ENCODE data around the gene SMOC2. TPM values are rescaled to one million over a fixed set of nuclear protein-coding genes. Genes with fewer than 3 reads are reported as not detected.
"Not testable (repeated sequence)": the region's sequence is repeated elsewhere in the genome, so short reads cannot be mapped to it uniquely, and the experiment has no call there.

The SMOC2 gene
- total RNA-seq, 6 experiments from 2014 or later: 0.42 to 3.5 (median 1.2) TPM

- no peaks in the 10 kb centered on the region for H3K36me3 ChIP-seq
- WGBS (ENCODE audit: insufficient coverage, low coverage, low lambda C conversion rate, missing lambda C conversion rate): 44% methylated on average over 11 of the region's 14 CpGs
- H3K27me3 ChIP-seq: no peaks in the 10 kb centered on the region
- H3K4me1 ChIP-seq: no peaks in the 10 kb centered on the region
- intact Hi-C loops (cut with DNase I): no loop called here
- ATAC-seq (no peak), DNase-seq (peak in 1 of 3 donors; percentile 8)
- no peaks in the 10 kb centered on the region for H3K9me3 ChIP-seq
- TF ChIP-seq POLR2A (IDR thresholded peaks at IDR 0.05): no peak
- TF ChIP-seq, protein P1, sequence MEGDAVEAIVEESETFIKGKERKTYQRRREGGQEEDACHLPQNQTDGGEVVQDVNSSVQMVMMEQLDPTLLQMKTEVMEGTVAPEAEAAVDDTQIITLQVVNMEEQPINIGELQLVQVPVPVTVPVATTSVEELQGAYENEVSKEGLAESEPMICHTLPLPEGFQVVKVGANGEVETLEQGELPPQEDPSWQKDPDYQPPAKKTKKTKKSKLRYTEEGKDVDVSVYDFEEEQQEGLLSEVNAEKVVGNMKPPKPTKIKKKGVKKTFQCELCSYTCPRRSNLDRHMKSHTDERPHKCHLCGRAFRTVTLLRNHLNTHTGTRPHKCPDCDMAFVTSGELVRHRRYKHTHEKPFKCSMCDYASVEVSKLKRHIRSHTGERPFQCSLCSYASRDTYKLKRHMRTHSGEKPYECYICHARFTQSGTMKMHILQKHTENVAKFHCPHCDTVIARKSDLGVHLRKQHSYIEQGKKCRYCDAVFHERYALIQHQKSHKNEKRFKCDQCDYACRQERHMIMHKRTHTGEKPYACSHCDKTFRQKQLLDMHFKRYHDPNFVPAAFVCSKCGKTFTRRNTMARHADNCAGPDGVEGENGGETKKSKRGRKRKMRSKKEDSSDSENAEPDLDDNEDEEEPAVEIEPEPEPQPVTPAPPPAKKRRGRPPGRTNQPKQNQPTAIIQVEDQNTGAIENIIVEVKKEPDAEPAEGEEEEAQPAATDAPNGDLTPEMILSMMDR (IDR thresholded peaks at IDR 0.05): no peak
- H3K27ac ChIP-seq: no peak overlapping the region
- no peak overlapping the region for H3K4me3 ChIP-seq
Measured at GRCh38 chr6:168686831-168687730, 246.1 kb downstream of the SMOC2 start.

DNA sequence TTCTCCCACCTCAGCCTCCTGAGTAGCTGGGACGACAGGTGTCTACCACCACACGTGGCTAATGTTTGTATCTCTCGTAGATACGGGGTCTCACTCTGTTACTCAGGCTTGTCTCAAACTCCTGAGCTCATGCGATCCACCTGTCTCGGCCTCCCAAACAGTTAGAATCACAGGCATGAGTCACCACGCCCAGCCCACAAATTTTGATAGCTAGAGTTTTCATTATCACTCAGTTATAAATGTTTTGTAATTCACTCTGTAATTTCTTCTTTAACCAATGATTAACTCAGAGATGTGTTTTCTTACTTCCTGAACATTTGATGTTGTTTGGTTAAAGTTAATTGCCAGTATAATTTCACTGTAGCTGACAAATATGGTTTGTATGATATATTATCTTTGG lies 249.3 kb downstream of the SMOC2 start:
- Histone ChIP-seq H3K27ac (no peak overlapping the region), H3K27me3 (no peaks in the 10 kb centered on the region), H3K9me3 (no peaks in the 10 kb centered on the region), H3K36me3 (no peaks in the 10 kb centered on the region), H3K4me1 (no peaks in the 10 kb centered on the region), H3K4me3 (no peak overlapping the region)
- intact Hi-C loops (cut with DNase I): no loop called here
- DNase-seq (no peak), ATAC-seq (no peak)
- WGBS (ENCODE audit: insufficient coverage, low coverage, low lambda C conversion rate, missing lambda C conversion rate): 84% methylated on average over 7 of the region's 7 CpGs
- TF ChIP-seq POLR2A (IDR thresholded peaks at IDR 0.05): no peak
- TF ChIP-seq, protein P1 (IDR thresholded peaks at IDR 0.05): no peak

GRCh38 chr6:168691774-168692173 lies 250.8 kb downstream of the SMOC2 start:
- WGBS (ENCODE audit: insufficient coverage, low coverage, low lambda C conversion rate, missing lambda C conversion rate): 83% methylated on average over 5 of the region's 7 CpGs
- DNase-seq (no peak), ATAC-seq (no peak)
- Histone ChIP-seq H3K4me1 (no peaks in the 10 kb centered on the region), H3K36me3 (no peaks in the 10 kb centered on the region), H3K27ac (no peak overlapping the region), H3K27me3 (no peaks in the 10 kb centered on the region), H3K9me3 (no peaks in the 10 kb centered on the region), H3K4me3 (no peak overlapping the region)
- intact Hi-C loops (cut with DNase I): no loop called here
- TF ChIP-seq, protein P1 (IDR thresholded peaks at IDR 0.05): no peak
- no peak for TF ChIP-seq POLR2A (IDR thresholded peaks at IDR 0.05)

DNA sequence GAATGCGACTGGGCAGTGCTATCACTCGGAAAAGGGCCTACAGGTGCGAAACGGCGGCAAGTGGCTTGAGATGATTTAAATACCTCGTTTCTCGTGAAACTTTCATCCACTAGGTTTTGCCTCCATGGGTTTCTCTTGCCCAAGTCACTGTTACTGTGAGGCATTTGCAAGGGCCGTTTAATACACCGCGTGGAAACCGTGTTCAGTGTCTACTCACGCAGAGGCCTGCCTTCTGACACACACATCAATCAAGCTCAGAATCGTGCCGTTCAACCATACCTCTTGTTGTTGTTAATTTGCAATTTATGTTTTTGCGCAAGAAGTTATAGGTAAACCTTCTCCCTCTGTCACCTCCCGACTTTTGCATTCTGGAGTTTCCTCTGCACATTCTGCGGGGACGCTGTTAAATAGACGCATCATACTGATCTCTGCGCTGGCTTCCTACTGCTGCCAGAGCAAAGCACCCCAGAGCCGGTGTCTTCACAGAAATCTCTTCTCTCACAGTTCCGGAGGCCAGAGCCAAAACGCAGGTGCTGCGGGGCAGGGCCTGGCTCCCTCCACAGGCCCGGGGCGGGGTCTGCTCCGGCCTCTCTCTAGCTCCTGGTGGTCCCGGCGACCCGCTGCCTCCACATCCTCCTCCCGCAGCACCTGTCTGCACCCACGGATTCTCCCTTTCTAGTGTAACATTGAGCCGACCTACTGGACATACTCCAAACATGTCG lies 251.4 kb downstream of the SMOC2 start:
- H3K36me3 ChIP-seq: no peaks in the 10 kb centered on the region
- no peak overlapping the region for H3K27ac ChIP-seq
- ATAC-seq: no peak
- H3K9me3 ChIP-seq: no peaks in the 10 kb centered on the region
- no peak for DNase-seq
- no peaks in the 10 kb centered on the region for H3K4me1 ChIP-seq
- intact Hi-C loops (cut with DNase I): no loop called here
- H3K27me3 ChIP-seq: no peaks in the 10 kb centered on the region
- 73% methylated on average over 22 of the region's 34 CpGs for WGBS (ENCODE audit: insufficient coverage, low coverage, low lambda C conversion rate, missing lambda C conversion rate)
- no peak overlapping the region for H3K4me3 ChIP-seq
- TF ChIP-seq, protein P1 (IDR thresholded peaks at IDR 0.05): no peak
- no peak for TF ChIP-seq POLR2A (IDR thresholded peaks at IDR 0.05)

DNA sequence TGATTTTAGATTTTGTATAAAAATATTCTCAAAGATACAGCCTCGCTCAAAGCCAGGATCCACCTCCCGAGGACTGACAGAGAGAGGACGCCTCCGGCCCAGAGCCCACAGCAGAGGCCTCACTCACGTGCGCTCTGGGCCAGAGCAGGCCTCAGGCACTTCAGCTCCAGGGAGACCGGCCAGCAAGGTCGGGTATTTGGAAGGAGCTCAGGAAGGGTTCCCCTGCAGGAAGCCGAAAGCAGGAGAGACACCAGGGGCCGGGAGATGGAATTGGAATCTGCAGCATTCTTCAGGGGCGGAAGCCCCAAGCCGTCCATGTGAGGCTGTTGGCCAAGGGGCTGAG lies 251.9 kb downstream of the SMOC2 start:
- H3K27ac ChIP-seq; H3K9me3 ChIP-seq; intact Hi-C loops (cut with DNase I); H3K27me3 ChIP-seq; ATAC-seq; H3K4me3 ChIP-seq; DNase-seq; H3K36me3 ChIP-seq; H3K4me1 ChIP-seq: not testable (repeated sequence)
- WGBS (ENCODE audit: insufficient coverage, low coverage, low lambda C conversion rate, missing lambda C conversion rate): 76% methylated on average over 3 of the region's 12 CpGs

DNA sequence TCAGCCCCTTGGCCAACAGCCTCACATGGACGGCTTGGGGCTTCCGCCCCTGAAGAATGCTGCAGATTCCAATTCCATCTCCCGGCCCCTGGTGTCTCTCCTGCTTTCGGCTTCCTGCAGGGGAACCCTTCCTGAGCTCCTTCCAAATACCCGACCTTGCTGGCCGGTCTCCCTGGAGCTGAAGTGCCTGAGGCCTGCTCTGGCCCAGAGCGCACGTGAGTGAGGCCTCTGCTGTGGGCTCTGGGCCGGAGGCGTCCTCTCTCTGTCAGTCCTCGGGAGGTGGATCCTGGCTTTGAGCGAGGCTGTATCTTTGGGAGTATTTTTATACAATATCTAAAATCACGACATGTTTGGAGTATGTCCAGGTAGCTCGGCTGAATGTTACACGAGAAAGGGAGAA lies 253.8 kb downstream of the SMOC2 start:
- H3K9me3 ChIP-seq; DNase-seq; intact Hi-C loops (cut with DNase I); H3K4me3 ChIP-seq; H3K27me3 ChIP-seq; H3K4me1 ChIP-seq; ATAC-seq; H3K27ac ChIP-seq; H3K36me3 ChIP-seq: not testable (repeated sequence)
- 53% methylated on average over 5 of the region's 15 CpGs for WGBS (ENCODE audit: insufficient coverage, low coverage, low lambda C conversion rate, missing lambda C conversion rate)
